Astrocyte (in vitro differentiated cells and primary cell): ENCODE results near the gene PGAM5.
"Not testable (repeated sequence)": the region's sequence is repeated elsewhere in the genome, so short reads cannot be mapped to it uniquely, and the experiment has no call there.

ENCODE experiments used
- EZH2 ChIP-seq: IDR thresholded peaks from 2 replicates; pipeline ENCODE4 v1.6.1; 2012; ENCODE audit warnings: mild to moderate bottlenecking, low read length, inconsistent platforms; ENCODE audit not compliant: insufficient read depth
- TF ChIP-seq, protein P1 (sequence below): IDR thresholded peaks from 2 replicates; pipeline ENCODE4 v1.5.1; 2011; ENCODE audit warnings: low read depth, mild to moderate bottlenecking, inconsistent platforms, low read length, moderate library complexity; ENCODE audit not compliant: insufficient read depth

DNA sequence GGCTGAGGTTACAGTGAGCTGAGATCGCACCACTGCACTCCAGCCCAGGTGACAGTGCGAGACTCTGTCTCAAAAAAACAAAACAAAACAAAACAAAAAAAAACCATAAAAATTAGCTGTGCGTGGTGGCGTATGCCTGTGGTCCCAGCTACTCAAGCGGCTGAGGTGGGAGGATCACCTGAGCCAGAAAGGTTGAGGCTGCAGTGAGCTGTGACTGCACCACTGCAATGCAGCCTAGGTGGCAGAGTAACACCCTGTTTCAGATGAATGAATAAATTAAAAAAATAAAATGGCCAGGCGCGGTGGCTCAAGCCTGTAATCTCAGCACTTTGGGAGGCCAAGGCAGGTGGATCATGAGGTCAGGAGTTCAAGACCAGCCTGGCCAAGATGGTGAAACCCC, 43.0 kb downstream of the PGAM5 start:
- TF ChIP-seq, protein P1, sequence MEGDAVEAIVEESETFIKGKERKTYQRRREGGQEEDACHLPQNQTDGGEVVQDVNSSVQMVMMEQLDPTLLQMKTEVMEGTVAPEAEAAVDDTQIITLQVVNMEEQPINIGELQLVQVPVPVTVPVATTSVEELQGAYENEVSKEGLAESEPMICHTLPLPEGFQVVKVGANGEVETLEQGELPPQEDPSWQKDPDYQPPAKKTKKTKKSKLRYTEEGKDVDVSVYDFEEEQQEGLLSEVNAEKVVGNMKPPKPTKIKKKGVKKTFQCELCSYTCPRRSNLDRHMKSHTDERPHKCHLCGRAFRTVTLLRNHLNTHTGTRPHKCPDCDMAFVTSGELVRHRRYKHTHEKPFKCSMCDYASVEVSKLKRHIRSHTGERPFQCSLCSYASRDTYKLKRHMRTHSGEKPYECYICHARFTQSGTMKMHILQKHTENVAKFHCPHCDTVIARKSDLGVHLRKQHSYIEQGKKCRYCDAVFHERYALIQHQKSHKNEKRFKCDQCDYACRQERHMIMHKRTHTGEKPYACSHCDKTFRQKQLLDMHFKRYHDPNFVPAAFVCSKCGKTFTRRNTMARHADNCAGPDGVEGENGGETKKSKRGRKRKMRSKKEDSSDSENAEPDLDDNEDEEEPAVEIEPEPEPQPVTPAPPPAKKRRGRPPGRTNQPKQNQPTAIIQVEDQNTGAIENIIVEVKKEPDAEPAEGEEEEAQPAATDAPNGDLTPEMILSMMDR: not testable (repeated sequence)
- not testable (repeated sequence) for TF ChIP-seq EZH2
